ENCODE data around the gene THOC3. TPM values are rescaled to one million over a fixed set of nuclear protein-coding genes. Genes with fewer than 3 reads are reported as not detected.
"Not testable (repeated sequence)": the region's sequence is repeated elsewhere in the genome, so short reads cannot be mapped to it uniquely, and the experiment has no call there.

THOC3 gene, protein sequence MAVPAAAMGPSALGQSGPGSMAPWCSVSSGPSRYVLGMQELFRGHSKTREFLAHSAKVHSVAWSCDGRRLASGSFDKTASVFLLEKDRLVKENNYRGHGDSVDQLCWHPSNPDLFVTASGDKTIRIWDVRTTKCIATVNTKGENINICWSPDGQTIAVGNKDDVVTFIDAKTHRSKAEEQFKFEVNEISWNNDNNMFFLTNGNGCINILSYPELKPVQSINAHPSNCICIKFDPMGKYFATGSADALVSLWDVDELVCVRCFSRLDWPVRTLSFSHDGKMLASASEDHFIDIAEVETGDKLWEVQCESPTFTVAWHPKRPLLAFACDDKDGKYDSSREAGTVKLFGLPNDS
- total RNA-seq: 97.4 and 174 TPM in 2 replicates

GRCh38 chr5:175967471-175968372 is at the start of gene THOC3:
TSS of gene THOC3 (minus strand) at chr5:175968315. CDS start at chr5:175968208, 107 bp downstream.
- not testable (repeated sequence) for FAIRE-seq

GRCh38 chr5:176017324-176017723 is 49.2 kb upstream of the THOC3 start:
- H3K4me3 ChIP-seq (ENCODE audit: low read depth, low read length); H3K27me3 ChIP-seq (ENCODE audit: control insufficient read depth, insufficient read depth, low read length); FAIRE-seq; DNase-seq (ENCODE audit: low read depth); H3K36me3 ChIP-seq (ENCODE audit: control insufficient read depth, insufficient read depth, low read length): not testable (repeated sequence)

More at GRCh38 chr5:175967471-175968372, at the start of gene THOC3:
- H3K4me3 ChIP-seq (ENCODE audit: low read depth, low read length): peak within 1 kb of the TSS; percentile 60
- peak; percentile 67 for DNase-seq (ENCODE audit: low read depth)
- H3K27me3 ChIP-seq (ENCODE audit: control insufficient read depth, insufficient read depth, low read length); H3K36me3 ChIP-seq (ENCODE audit: control insufficient read depth, insufficient read depth, low read length): not testable (repeated sequence)

- peak; percentile 43 for FAIRE-seq
Observed at GRCh38 chr5:176014360-176014759, 46.2 kb upstream of the THOC3 start.

GRCh38 chr5:176011088-176011487 is 43.0 kb upstream of the THOC3 start:
- FAIRE-seq; DNase-seq (ENCODE audit: low read depth); H3K27me3 ChIP-seq (ENCODE audit: control insufficient read depth, insufficient read depth, low read length); H3K36me3 ChIP-seq (ENCODE audit: control insufficient read depth, insufficient read depth, low read length); H3K4me3 ChIP-seq (ENCODE audit: low read depth, low read length): not testable (repeated sequence)

More at GRCh38 chr5:176014360-176014759, 46.2 kb upstream of the THOC3 start:
- H3K36me3 ChIP-seq (ENCODE audit: control insufficient read depth, insufficient read depth, low read length); H3K4me3 ChIP-seq (ENCODE audit: low read depth, low read length); DNase-seq (ENCODE audit: low read depth); H3K27me3 ChIP-seq (ENCODE audit: control insufficient read depth, insufficient read depth, low read length): not testable (repeated sequence)

GRCh38 chr5:176010202-176010601 is 42.1 kb upstream of the THOC3 start:
- DNase-seq (ENCODE audit: low read depth); H3K4me3 ChIP-seq (ENCODE audit: low read depth, low read length); FAIRE-seq; H3K36me3 ChIP-seq (ENCODE audit: control insufficient read depth, insufficient read depth, low read length); H3K27me3 ChIP-seq (ENCODE audit: control insufficient read depth, insufficient read depth, low read length): not testable (repeated sequence)

DNA sequence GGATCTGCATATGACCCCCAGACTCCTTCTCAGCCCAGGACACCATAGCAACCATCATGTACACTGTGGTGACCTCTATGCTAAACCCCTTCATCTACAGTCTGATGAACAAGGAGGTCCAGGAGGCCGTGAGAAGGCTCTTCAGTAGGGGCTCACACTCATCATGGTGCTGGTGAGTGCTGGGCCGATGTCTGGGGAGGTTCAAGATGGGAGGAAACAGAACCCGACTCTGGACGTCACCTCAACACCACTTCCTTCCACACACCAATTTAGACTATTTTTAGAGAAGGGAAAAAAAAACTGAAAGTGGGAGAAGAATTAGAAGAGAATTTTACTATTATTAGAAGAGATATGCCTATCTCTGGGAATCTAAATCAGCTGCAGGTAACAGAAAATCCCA is 39.1 kb upstream of the THOC3 start:
- not testable (repeated sequence) for H3K27me3 ChIP-seq (ENCODE audit: control insufficient read depth, insufficient read depth, low read length); DNase-seq (ENCODE audit: low read depth); FAIRE-seq; H3K4me3 ChIP-seq (ENCODE audit: low read depth, low read length); H3K36me3 ChIP-seq (ENCODE audit: control insufficient read depth, insufficient read depth, low read length)

- not testable (repeated sequence) for FAIRE-seq
Observed at GRCh38 chr5:176006819-176007218, 38.7 kb upstream of the THOC3 start.

GRCh38 chr5:175997979-175998378 is 29.9 kb upstream of the THOC3 start:
- not testable (repeated sequence) for H3K36me3 ChIP-seq (ENCODE audit: control insufficient read depth, insufficient read depth, low read length); H3K27me3 ChIP-seq (ENCODE audit: control insufficient read depth, insufficient read depth, low read length); DNase-seq (ENCODE audit: low read depth); H3K4me3 ChIP-seq (ENCODE audit: low read depth, low read length)
- peak; percentile 93 for FAIRE-seq

More at GRCh38 chr5:176006819-176007218, 38.7 kb upstream of the THOC3 start:
- not testable (repeated sequence) for DNase-seq (ENCODE audit: low read depth); H3K27me3 ChIP-seq (ENCODE audit: control insufficient read depth, insufficient read depth, low read length); H3K36me3 ChIP-seq (ENCODE audit: control insufficient read depth, insufficient read depth, low read length); H3K4me3 ChIP-seq (ENCODE audit: low read depth, low read length)

- H3K36me3 ChIP-seq (ENCODE audit: control insufficient read depth, insufficient read depth, low read length); DNase-seq (ENCODE audit: low read depth); FAIRE-seq; H3K4me3 ChIP-seq (ENCODE audit: low read depth, low read length); H3K27me3 ChIP-seq (ENCODE audit: control insufficient read depth, insufficient read depth, low read length): not testable (repeated sequence)
Observed at GRCh38 chr5:175997495-175997894, 29.4 kb upstream of the THOC3 start.

DNA sequence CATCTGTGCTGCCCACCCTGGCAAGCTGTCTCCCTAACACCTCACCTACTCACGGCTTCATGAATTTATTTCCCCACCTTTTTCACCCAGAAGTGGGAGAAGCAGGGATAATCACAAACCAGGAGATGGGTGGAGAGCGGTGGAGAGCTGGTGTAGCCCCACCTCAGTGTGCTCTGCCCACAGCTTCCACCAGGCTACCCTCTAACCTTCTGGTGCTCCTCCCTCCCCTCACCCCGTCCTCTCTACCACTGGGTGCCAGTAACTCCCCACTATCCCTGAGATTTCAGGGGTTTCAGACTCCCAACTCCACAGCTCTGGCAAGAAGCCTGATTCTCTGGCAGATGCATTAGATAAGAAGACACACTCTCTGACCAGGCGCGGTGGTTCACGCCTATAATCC is 28.7 kb upstream of the THOC3 start:
- H3K27me3 ChIP-seq (ENCODE audit: control insufficient read depth, insufficient read depth, low read length); DNase-seq (ENCODE audit: low read depth); H3K36me3 ChIP-seq (ENCODE audit: control insufficient read depth, insufficient read depth, low read length); FAIRE-seq; H3K4me3 ChIP-seq (ENCODE audit: low read depth, low read length): not testable (repeated sequence)

DNA sequence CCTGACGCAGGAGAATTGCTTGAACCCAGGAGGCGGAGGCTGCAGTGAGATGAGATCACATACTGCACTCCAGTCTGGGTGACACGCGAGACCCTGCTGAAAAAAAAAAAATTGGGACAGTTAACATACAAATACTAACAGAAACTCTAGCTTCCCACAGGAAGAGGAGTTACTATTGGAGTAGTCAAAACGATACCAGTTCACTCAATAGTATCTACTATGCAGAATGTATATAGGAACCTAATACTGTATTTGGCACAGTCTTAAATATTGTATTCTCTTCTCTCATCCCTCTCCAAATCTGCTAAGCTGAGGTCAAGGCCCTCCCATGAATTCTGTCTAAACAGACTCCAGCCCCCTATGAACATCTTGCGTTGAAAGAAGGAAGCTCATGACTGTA is 27.4 kb upstream of the THOC3 start:
- H3K4me3 ChIP-seq (ENCODE audit: low read depth, low read length); H3K36me3 ChIP-seq (ENCODE audit: control insufficient read depth, insufficient read depth, low read length); FAIRE-seq; H3K27me3 ChIP-seq (ENCODE audit: control insufficient read depth, insufficient read depth, low read length); DNase-seq (ENCODE audit: low read depth): not testable (repeated sequence)

DNA sequence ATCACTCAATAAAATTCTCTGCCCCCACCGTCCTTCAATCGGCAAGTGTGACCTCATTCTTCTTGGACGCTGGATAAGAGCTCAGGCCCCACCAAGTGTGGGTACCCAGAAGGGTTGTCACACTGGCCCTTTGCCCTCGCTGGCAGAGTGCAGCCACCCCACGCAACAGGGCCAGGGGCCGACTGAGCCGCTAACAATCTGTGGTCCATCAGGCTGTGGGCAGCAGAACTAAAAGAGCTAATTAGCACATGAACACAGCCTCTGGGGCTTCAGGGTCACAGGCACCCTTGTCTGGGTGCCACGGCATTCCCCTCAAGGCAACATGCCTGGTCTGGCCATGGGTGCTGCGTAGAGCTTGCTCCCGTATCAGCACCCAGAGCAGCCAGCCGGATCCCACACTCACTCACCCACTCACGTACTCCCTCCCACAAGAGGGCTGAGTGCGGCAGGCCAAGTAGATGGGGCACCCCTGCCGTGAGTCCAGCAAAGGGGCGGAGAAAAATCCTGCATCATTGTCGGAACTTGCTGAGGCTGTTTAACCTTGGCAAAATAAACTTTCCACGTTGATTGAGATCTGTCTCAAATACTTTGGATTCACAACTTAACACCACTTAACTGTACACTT is 11.4 kb upstream of the THOC3 start:
- peak; percentile 90 for FAIRE-seq
- H3K36me3 ChIP-seq (ENCODE audit: control insufficient read depth, insufficient read depth, low read length); DNase-seq (ENCODE audit: low read depth); H3K4me3 ChIP-seq (ENCODE audit: low read depth, low read length); H3K27me3 ChIP-seq (ENCODE audit: control insufficient read depth, insufficient read depth, low read length): not testable (repeated sequence)

DNA sequence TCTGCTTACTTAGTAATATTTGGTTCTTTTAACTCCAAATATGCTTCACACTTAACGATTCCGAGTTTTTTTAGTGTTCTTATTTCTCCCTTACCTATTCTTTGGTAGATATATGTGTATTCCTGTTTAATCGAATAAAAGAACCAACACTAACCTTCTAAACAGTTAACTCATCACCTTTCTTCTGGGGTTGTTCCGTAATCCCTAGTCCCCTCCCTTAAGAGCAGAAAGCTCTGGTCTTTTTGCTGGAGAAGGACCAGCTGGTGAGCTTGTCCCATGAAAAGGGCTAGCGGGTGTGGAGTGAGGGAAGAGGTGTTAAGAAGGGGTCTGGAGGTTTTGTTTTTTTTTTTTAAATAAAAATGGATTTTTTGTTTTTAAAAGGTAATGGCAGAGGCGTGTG is 266 bp upstream of the THOC3 start:
- not testable (repeated sequence) for FAIRE-seq; H3K36me3 ChIP-seq (ENCODE audit: control insufficient read depth, insufficient read depth, low read length); DNase-seq (ENCODE audit: low read depth); H3K4me3 ChIP-seq (ENCODE audit: low read depth, low read length); H3K27me3 ChIP-seq (ENCODE audit: control insufficient read depth, insufficient read depth, low read length)

GRCh38 chr5:175962329-175962728 is 5.8 kb downstream of the THOC3 start:
- H3K4me3 ChIP-seq (ENCODE audit: low read depth, low read length); H3K36me3 ChIP-seq (ENCODE audit: control insufficient read depth, insufficient read depth, low read length): not testable (repeated sequence)

More at GRCh38 chr5:175962329-175962728, 5.8 kb downstream of the THOC3 start:
- FAIRE-seq; DNase-seq (ENCODE audit: low read depth); H3K27me3 ChIP-seq (ENCODE audit: control insufficient read depth, insufficient read depth, low read length): not testable (repeated sequence)

All from bronchial epithelial cell (primary cell).